Nephron progenitor cell (in vitro differentiated cells): ENCODE measurements around the gene PLAAT2.

ENCODE experiments used
- DNase-seq: peaks from one replicate; pipeline ENCODE4 v3.0.0; 2021
- H3K27ac Mint-ChIP-seq: 2 replicates; pipeline ENCODE4 v1.8.0; 2021; ENCODE audit warnings: mild to moderate bottlenecking, moderate library complexity, mixed read lengths
- H3K27me3 Mint-ChIP-seq: 2 replicates; pipeline ENCODE4 v1.8.0; 2021; ENCODE audit warnings: mild to moderate bottlenecking, low read depth, mixed read lengths; ENCODE audit not compliant: poor library complexity
- H3K36me3 Mint-ChIP-seq: 2 replicates; pipeline ENCODE4 v1.8.0; 2021; ENCODE audit warnings: low read depth, mixed read lengths
- H3K4me1 Mint-ChIP-seq: 2 replicates; pipeline ENCODE4 v1.8.0; 2021; ENCODE audit warnings: mixed read lengths
- H3K4me3 Mint-ChIP-seq: 2 replicates; pipeline ENCODE4 v1.8.0; 2021; ENCODE audit warnings: mild to moderate bottlenecking, moderate library complexity, mixed read lengths
- H3K9me3 Mint-ChIP-seq: 2 replicates; pipeline ENCODE4 v1.8.0; 2021; ENCODE audit warnings: mild to moderate bottlenecking, moderate library complexity, mixed read lengths
- TF ChIP-seq, protein P1 (sequence below): fragments of 200-600 bp; sonication (generic); IDR thresholded peaks from 2 replicates; pipeline ENCODE4 v1.5.0; 2021; ENCODE audit warnings: antibody characterized with exemption

Gene PLAAT2

DNA sequence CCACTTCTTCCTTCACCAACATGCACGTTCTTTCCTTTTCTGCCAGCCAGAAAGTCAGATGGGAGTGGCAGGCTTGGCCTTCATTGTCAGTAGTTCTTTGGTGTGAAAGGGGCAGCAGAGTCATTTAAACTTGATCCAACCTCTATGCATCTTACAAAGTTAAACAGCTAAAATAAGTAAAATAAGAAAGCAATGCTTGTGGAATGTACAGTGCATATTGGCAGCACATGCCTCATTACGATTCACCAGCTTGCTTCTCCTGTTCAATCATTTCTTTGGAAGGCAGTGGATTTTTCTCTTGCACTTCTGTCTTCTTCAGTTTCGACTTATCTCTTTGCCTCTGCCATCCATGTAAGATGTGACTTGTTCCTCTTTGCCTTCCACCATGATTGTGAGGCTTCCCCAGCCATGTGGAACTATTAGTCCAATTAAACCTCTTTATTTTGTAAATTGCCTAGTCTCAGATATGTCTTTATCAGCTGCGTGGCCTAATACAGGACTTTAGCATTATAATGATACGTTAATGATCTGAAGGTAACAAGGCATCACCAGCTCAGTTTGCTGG lies 42.5 kb downstream of the PLAAT2 start:
- H3K4me1 Mint-ChIP-seq: no peaks in the 10 kb centered on the region
- H3K36me3 Mint-ChIP-seq: no peaks in the 10 kb centered on the region
- H3K4me3 Mint-ChIP-seq: no peak overlapping the region
- H3K27ac Mint-ChIP-seq: no peak overlapping the region
- TF ChIP-seq, protein P1, sequence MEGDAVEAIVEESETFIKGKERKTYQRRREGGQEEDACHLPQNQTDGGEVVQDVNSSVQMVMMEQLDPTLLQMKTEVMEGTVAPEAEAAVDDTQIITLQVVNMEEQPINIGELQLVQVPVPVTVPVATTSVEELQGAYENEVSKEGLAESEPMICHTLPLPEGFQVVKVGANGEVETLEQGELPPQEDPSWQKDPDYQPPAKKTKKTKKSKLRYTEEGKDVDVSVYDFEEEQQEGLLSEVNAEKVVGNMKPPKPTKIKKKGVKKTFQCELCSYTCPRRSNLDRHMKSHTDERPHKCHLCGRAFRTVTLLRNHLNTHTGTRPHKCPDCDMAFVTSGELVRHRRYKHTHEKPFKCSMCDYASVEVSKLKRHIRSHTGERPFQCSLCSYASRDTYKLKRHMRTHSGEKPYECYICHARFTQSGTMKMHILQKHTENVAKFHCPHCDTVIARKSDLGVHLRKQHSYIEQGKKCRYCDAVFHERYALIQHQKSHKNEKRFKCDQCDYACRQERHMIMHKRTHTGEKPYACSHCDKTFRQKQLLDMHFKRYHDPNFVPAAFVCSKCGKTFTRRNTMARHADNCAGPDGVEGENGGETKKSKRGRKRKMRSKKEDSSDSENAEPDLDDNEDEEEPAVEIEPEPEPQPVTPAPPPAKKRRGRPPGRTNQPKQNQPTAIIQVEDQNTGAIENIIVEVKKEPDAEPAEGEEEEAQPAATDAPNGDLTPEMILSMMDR: no peak
- DNase-seq: no peak
- peaks cover 40% of the 10 kb centered on the region for H3K9me3 Mint-ChIP-seq
- peaks cover 9% of the 10 kb centered on the region for H3K27me3 Mint-ChIP-seq

DNA sequence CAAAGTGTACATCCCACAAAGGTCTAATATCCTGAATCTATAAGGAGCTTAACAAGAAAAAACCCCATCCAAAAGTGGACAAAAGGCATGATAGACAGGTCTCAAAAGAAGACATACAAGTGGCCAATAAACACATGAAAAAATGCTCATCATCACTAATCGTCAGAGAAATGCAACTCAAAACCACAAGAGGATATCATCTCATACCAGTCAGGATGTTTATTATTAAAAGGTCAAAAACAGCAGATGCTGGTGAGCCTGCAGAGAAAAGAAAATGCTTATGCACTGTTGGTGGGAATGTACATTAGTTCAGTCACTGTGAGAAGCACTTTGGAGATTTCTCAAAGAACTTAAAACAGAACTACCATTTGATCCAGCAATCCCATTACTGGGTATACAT lies 44.6 kb downstream of the PLAAT2 start:
- no peak overlapping the region for H3K27ac Mint-ChIP-seq
- peaks cover 27% of the 10 kb centered on the region for H3K9me3 Mint-ChIP-seq
- peaks cover 3% of the 10 kb centered on the region for H3K27me3 Mint-ChIP-seq
- H3K36me3 Mint-ChIP-seq: no peaks in the 10 kb centered on the region
- DNase-seq: no peak
- TF ChIP-seq, protein P1: no peak
- H3K4me3 Mint-ChIP-seq: no peak overlapping the region
- no peaks in the 10 kb centered on the region for H3K4me1 Mint-ChIP-seq

DNA sequence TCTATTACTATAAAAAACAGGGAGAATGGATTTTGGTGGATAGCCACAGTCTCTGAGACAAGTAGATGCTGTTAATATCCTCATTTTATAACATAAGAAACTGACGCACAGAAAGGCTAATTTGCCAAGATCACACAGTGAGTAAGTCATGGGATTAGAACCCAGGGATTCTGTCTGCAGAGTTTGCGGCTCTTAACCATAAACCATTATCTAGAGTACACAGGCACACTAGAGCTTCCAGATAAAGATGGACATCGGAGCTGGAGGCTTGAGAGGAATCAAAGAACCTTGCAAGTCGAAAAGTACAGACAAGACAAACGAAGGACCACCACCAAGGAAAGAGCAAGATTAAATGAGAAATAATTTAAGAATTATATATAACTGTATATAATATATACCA lies 46.0 kb downstream of the PLAAT2 start:
- H3K4me1 Mint-ChIP-seq: no peaks in the 10 kb centered on the region
- H3K4me3 Mint-ChIP-seq: no peak overlapping the region
- no peak overlapping the region for H3K27ac Mint-ChIP-seq
- TF ChIP-seq, protein P1: no peak
- H3K9me3 Mint-ChIP-seq: peaks cover 21% of the 10 kb centered on the region
- no peak for DNase-seq
- H3K27me3 Mint-ChIP-seq: no peaks in the 10 kb centered on the region
- H3K36me3 Mint-ChIP-seq: no peaks in the 10 kb centered on the region

DNA sequence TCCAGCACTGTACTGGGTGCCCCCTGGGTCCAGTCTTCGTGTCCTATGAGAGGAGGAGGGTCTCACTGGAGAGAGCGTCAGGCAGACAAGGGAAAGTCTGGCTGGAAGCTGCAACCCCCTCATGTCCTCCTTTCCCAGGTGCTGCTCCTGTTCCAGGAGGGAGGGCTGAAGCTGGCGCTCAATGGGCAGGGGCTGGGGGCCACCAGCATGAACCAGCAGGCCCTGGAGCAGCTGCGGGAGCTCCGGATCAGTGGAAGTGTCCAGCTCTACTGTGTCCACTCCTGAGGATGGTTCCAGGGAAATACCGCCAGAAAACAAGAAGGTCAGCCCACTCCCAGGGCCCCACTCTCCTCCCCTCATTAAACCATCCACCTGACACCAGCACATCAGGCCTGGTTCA lies 47.1 kb downstream of the PLAAT2 start:
- TF ChIP-seq, protein P1: no peak
- H3K4me3 Mint-ChIP-seq: no peak overlapping the region
- H3K9me3 Mint-ChIP-seq: peaks cover 17% of the 10 kb centered on the region
- H3K27me3 Mint-ChIP-seq: peaks cover 4% of the 10 kb centered on the region
- no peak for DNase-seq
- peaks cover 2% of the 10 kb centered on the region for H3K4me1 Mint-ChIP-seq
- H3K27ac Mint-ChIP-seq: no peak overlapping the region
- H3K36me3 Mint-ChIP-seq: no peaks in the 10 kb centered on the region

DNA sequence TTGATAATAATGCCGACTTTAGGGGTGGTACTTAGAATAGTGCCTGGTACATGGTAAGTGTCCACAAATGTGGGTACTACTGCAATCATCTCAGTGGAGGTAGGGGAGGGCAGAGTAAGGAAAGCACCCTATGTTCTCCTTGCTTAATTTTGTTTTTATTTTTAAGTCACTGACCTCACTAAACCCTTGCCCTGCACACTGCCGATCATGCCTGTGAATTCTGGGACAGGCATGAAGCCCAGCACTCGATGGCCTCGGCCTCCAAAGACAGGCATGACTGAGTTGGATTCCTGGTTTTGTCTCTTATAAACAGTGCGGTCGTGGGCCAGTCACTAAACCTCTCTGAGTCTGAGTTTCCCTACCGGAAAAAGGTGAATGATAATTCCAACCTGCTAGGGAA lies 50.4 kb downstream of the PLAAT2 start:
- Mint-ChIP-seq H3K27ac (no peak overlapping the region), H3K4me1 (peaks cover 4% of the 10 kb centered on the region), H3K27me3 (peaks cover 4% of the 10 kb centered on the region), H3K36me3 (no peaks in the 10 kb centered on the region), H3K4me3 (no peak overlapping the region), H3K9me3 (no peaks in the 10 kb centered on the region)
- no peak for DNase-seq
- TF ChIP-seq, protein P1: no peak

DNA sequence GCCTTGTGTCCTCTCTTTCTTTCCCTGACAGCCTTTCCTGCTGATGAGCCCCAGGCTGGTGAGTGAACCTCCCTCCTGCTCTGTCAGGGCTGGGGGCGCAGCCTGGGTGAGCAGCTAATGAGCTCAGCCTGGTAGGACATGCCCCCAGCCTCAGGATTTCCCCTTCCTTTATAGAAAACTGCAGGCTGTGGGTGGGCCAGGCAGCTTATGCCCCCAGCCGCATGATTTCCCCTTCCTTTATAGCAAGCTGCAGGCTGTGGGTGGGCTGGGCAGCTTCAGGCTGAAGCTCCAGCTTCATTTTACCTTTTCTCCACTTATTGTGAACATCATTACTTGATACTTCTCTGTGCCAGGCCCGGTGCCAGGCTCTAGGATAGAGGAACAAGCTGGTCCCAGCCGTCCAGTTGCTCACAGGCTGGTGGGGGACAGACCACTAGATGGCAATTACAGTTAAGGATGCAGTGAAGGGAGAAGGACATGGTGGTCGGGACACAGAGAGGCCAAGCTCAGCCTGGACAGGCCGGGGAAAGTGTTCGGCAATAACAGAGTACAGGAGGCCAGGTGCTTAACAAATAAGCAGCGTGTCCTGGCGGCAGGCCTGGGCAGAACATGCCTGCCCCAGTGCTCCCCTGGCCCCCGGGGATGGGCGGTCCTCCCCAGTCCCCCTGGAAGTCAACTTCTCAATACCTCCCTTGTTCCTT lies 52.0 kb downstream of the PLAAT2 start:
- peaks cover 4% of the 10 kb centered on the region for H3K27me3 Mint-ChIP-seq
- peak overlapping the region; percentile 61 for H3K27ac Mint-ChIP-seq
- H3K4me3 Mint-ChIP-seq: no peak overlapping the region
- TF ChIP-seq, protein P1: no peak
- H3K36me3 Mint-ChIP-seq: no peaks in the 10 kb centered on the region
- DNase-seq: no peak
- peaks cover 13% of the 10 kb centered on the region for H3K4me1 Mint-ChIP-seq
- H3K9me3 Mint-ChIP-seq: no peaks in the 10 kb centered on the region
